ENCODE results near the gene TIAM1. TPM values are rescaled to one million over a fixed set of nuclear protein-coding genes. Genes with fewer than 3 reads are reported as not detected.

Gene TIAM1
- total RNA-seq, 6 donors from 2014 or later: 13.4 to 32.1 (median 19.5) TPM

GRCh38 chr21:31159808-31160207 lies 184.3 kb downstream of the TIAM1 start:
- Histone ChIP-seq H3K27ac (peak overlapping the region; percentile 6 to 73 (median 24)), H3K27me3 (no peaks in the 10 kb centered on the region), H3K36me3 (no peaks in the 10 kb centered on the region), H3K4me3 (peak overlapping the region in 2 of 4 donors; percentile 18 to 39), H3K9me3 (peaks cover 10 to 19% (median 15%) of the 10 kb centered on the region in 4 donors), H3K4me1 (peaks cover 0 to 4% (median 1%) of the 10 kb centered on the region in 4 donors)
- no peak for TF ChIP-seq EP300 (IDR thresholded peaks at IDR 0.05)
- TF ChIP-seq CTCF (IDR thresholded peaks at IDR 0.05): no peak
- TF ChIP-seq POLR2AphosphoS5 (IDR thresholded peaks at IDR 0.05): no peak
- TF ChIP-seq POLR2A (IDR thresholded peaks at IDR 0.05): no peak
- WGBS, 2 donors: 41 to 51% methylated on average over 5 of the region's 5 CpGs
- ATAC-seq (ENCODE audit: low FRiP score in 2 of 2) (no peak), DNase-seq (no peak)

GRCh38 chr21:31158789-31159581 lies 185.1 kb downstream of the TIAM1 start:
- no peak for DNase-seq
- peak in 1 of 2 donors; percentile 41 for ATAC-seq (ENCODE audit: low FRiP score in 2 of 2)
- WGBS, 2 donors: 55 to 65% methylated on average over 8 of the region's 8 CpGs
- Histone ChIP-seq H3K4me3 (peak overlapping the region in 1 of 4 donors; percentile 39), H3K4me1 (peaks cover 0 to 4% (median 1%) of the 10 kb centered on the region in 4 donors), H3K27ac (peak overlapping the region in 3 of 4 donors; percentile 6 to 73 (median 7)), H3K27me3 (no peaks in the 10 kb centered on the region), H3K9me3 (peaks cover 10 to 19% (median 15%) of the 10 kb centered on the region in 4 donors), H3K36me3 (no peaks in the 10 kb centered on the region)
- TF ChIP-seq EP300 (IDR thresholded peaks at IDR 0.05) (peak in 1 of 4 donors; percentile 56), POLR2A (IDR thresholded peaks at IDR 0.05) (no peak), CTCF (IDR thresholded peaks at IDR 0.05) (no peak), POLR2AphosphoS5 (IDR thresholded peaks at IDR 0.05) (no peak)

GRCh38 chr21:31157756-31158155 lies 186.3 kb downstream of the TIAM1 start:
- Histone ChIP-seq H3K36me3 (no peaks in the 10 kb centered on the region), H3K27ac (no peak overlapping the region), H3K9me3 (peaks cover 10 to 19% (median 15%) of the 10 kb centered on the region in 4 donors), H3K27me3 (no peaks in the 10 kb centered on the region), H3K4me1 (peaks cover 0 to 4% (median 1%) of the 10 kb centered on the region in 4 donors), H3K4me3 (no peak overlapping the region)
- 67 to 74% methylated on average over 5 of the region's 5 CpGs for WGBS, 2 donors
- ATAC-seq (ENCODE audit: low FRiP score in 2 of 2): no peak
- DNase-seq: no peak
- TF ChIP-seq EP300 (IDR thresholded peaks at IDR 0.05): no peak

GRCh38 chr21:31156662-31157061 lies 187.4 kb downstream of the TIAM1 start:
- Histone ChIP-seq H3K36me3 (no peaks in the 10 kb centered on the region), H3K4me1 (peaks cover 0 to 4% (median 3%) of the 10 kb centered on the region in 4 donors), H3K4me3 (no peak overlapping the region), H3K9me3 (peaks cover 10 to 19% (median 15%) of the 10 kb centered on the region in 4 donors), H3K27me3 (no peaks in the 10 kb centered on the region), H3K27ac (no peak overlapping the region)
- TF ChIP-seq CTCF (IDR thresholded peaks at IDR 0.05): no peak
- 93% methylated on average over 2 of the region's 2 CpGs for WGBS, 2 donors
- DNase-seq (no peak), ATAC-seq (ENCODE audit: low FRiP score in 2 of 2) (no peak)

GRCh38 chr21:31156169-31156568 lies 187.9 kb downstream of the TIAM1 start:
- no peak for DNase-seq
- no peak for ATAC-seq (ENCODE audit: low FRiP score in 2 of 2)
- Histone ChIP-seq H3K9me3 (peaks cover 10 to 19% (median 15%) of the 10 kb centered on the region in 4 donors), H3K36me3 (no peaks in the 10 kb centered on the region), H3K27me3 (no peaks in the 10 kb centered on the region), H3K4me3 (no peak overlapping the region), H3K4me1 (peaks cover 0 to 4% (median 3%) of the 10 kb centered on the region in 4 donors), H3K27ac (no peak overlapping the region)
- no peak for TF ChIP-seq POLR2AphosphoS5 (IDR thresholded peaks at IDR 0.05)
- TF ChIP-seq POLR2A (IDR thresholded peaks at IDR 0.05): no peak
- no peak for TF ChIP-seq EP300 (IDR thresholded peaks at IDR 0.05)
- TF ChIP-seq CTCF (IDR thresholded peaks at IDR 0.05): no peak
